HL-60/S4 (cell line): Measurements from ENCODE around the gene PROZ.

ENCODE experiments used
- in situ Hi-C: fragments of 300-500 bp; cut with MboI; formaldehyde crosslinking; loops from 2 replicates; pipeline ENCODE4 v1.14.3; 2022; ENCODE audit warnings: low sequenced_read_pairs

The PROZ gene

DNA sequence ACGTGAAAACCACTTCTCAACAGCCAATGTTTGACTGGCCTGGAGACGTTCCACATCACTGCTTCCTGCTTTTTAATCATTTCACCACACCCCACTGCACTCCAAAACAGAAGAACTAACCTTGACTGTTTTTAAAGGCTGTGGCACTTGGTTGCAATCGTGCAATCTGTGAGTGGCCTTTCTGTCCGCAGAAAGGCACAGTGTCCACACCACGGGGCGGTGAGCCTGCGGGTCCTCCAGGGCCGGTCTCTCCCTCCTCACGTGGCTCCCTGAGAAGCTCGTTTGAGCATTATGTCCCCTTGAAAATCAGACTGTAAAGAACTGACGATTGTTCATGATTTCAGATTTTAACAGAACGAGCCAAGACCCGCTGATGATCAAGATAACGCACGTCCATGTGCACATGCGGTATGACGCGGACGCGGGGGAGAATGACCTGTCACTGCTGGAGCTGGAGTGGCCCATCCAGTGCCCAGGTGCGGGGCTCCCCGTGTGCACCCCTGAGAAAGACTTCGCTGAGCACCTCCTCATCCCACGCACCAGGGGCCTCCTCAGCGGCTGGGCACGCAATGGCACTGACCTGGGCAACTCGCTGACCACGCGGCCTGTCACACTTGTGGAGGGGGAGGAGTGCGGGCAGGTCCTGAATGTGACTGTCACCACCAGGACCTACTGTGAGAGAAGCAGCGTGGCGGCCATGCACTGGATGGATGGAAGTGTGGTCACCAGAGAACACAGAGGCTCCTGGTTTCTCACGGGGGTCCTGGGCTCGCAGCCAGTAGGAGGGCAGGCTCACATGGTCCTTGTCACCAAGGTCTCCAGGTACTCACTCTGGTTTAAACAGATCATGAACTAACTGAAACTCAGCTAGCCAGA lies 13.0 kb downstream of the PROZ start:
- in situ Hi-C loops, result no loop called here

DNA sequence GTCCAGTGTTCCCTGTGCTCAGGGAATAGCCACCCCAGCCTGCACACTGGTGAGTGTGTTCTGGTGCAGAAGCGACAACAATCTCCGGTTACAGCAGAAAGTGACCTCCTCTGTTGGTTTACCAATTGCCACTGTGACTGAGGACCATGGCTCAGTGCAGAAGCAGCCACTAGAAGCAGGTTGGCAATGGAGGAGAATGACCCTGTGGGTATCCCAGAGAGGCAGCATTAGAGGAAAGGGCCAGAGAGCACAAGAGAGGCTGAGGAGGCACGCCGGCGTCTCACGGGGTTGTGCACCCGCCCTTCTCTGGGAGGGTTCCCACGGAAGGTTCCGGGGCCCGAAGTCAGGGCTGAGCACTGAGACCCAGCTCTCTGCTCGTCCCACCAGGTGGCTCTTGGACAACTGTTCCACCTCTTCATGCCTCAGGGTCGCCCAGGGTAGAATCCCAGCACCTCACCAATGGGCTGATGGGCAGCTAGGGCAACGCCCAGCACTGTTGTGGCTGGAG lies 14.0 kb downstream of the PROZ start:
- in situ Hi-C loops, result no loop called here

DNA sequence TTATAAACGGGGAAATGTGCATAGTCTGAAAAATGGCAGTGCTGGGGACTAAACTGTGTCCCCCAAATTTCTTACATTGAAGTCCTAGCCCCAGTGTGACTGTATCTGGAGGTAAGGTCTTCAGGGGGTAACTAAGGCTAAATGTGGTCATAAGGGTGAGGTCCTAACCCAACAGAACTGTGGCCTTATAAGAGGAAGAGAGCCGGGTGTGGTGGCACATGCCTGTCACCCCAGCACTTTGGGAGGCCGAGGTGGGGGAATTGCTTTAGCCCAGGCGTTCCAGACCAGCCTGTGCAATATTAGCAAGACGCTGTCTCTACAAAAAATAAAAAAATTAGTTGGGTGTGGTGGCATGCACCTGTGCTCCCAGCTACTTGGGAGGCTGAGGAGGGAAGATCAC lies 17.8 kb downstream of the PROZ start:
- in situ Hi-C loops, result no loop called here

DNA sequence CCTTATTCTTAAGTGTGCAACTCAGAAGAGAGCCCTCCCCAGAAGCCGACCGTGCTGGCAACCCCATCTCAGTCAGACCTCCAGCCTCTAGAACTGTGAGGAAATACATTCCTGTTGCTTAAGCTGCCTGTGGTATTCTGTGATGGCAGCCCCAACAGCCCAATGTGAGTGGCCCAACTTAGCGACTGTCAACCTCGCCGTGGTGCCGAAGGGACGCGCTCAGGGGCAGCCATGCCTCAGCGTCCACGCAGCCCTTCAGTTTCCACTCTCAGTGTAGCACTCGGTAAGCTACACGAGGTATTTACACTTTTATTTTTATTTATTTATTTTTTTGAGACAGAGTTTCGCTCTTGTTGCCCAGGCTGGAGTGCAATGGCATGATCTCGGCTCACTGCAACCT lies 18.4 kb downstream of the PROZ start:
- in situ Hi-C loops, result no loop called here

DNA sequence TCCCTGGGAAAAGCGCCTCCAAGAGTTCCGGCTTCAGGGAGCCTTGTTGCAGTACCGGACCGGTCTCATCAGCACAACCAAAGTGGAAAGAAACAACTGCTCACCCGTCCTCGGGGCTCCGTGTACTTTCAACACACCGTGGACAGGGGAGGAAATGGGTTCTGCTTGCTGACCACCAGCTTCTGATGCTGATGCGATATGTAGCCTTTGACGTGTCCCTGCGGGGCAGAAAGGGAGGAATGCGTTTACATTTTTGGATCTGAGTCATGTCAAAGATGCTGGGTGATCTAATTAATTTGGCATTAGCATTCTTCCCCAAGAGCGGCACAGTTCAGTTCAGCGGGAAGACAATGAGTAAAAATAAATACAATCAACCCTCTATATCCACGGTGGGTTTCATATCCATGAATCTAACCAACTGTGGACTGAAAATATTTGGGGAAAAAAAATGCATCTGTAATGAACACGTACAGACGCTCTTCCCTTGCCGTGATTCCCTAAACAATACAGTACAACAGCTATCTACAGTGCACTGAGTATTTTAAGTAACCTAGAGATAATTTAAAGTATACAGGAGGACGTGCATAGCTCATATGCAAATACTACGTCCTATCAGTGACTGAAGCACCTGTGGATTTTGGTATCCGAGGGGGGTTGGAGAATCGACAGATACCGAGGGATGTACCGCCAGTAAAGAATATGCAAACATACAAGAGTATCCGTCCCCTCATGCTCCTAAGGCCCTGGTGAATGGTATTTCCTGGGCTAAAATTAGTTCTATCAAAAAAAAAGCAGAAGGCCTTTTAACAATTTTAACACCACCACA lies 19.8 kb downstream of the PROZ start:
- in situ Hi-C loops, result no loop called here

DNA sequence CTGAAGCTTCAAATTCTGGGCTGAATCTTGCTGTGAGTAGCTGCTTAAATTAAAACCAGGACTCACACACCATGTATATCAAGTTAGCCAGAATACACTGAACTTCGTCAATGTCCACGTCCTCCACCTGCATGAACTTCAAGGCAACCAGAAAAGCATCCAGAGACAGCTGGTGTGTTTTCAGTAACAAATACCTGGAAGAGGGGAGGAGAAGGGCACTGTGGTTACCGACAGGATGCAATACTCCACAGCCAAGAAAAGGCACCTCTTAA lies 20.4 kb downstream of the PROZ start:
- in situ Hi-C loops, result no loop called here

DNA sequence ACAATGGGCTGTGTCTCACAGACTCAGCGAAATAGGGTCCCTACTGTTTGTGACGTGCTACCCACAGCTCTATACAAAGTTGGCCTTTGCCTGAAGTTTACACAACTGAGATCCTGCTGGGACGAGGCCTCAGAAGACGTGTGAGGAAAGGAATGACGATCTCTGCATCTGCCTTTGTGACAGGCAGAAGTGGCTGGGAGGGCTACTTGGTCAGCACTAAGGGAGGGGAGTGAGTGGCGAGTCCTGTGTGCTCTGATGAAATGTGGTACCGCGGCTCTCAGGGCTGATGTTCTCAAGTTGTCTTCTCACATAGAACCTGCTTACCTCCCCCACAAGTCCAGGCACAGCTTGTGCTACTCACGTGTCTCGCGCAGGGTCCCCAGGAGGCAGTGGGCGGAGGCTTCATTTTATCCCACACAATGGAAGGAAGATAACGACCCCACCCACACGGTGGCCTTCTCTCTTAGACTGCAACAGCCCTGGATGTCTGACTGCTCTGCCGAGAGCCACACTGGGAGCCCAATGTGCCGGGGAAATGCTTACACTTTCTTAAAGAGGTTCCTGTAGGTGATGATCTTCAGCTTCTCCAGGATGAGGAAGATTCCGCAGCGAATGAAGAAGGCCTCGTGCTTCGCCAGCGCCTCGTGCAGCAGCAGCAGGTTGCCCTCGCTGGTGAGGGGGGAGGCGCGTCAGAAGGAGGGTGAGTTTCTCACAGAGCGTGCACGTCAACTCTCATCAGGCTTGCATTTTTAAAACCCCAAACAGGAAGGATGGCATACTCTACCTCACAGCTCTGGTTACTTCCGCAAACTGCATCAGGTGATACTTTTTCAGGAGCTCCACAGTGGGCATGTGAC lies 21.2 kb downstream of the PROZ start:
- in situ Hi-C loops, result no loop called here

DNA sequence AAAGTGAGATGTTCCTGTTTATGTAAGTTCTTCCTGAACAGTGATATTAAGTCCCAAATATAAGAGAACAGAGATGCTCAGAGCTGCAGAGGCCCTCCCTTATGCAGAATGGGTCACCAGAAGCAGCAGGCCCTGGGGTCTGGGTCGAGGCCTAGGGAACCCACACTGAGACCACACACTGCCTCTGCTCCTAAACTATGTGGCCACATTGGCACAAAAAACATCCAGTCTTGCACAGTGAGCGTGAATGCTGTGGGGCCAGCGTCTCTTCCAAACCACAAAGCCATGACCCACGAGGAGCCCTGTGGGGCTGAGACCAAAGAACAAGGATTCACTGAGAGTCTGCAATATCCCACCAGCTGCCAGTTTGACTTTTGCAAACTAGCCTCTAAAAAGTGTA lies 23.6 kb downstream of the PROZ start:
- in situ Hi-C loops, result no loop called here

DNA sequence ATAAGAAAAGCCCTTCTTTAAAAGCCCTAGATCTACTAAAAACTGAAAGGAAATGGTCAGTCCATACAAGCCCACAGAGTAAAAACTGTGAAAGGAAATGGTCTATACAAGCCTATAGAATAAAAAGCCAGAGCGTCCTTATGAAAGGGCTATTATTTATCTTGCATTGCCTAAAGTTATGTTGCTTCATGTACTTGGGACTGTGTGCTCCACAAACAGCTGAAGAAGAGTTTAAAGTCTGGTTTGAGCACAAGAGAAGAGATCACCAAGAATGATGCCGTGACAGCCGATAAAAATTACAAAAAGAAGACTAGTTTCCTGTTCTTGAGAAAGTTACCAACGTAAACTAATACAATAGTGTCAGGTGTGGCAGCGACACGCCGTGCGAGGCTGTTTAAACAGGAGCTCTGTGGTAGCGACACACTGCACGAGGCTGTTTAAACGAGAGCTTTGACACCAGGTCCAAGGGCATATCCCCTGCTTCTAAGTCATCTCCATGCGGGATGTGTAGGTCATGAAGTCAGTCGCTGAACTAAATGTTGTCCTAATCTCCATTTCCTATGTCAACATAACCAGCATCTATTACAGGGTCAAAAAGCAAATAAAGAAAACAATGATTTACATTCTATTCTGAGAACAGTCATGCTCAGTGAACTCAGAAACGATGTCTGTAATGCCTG lies 25.1 kb downstream of the PROZ start:
- in situ Hi-C loops, result no loop called here

DNA sequence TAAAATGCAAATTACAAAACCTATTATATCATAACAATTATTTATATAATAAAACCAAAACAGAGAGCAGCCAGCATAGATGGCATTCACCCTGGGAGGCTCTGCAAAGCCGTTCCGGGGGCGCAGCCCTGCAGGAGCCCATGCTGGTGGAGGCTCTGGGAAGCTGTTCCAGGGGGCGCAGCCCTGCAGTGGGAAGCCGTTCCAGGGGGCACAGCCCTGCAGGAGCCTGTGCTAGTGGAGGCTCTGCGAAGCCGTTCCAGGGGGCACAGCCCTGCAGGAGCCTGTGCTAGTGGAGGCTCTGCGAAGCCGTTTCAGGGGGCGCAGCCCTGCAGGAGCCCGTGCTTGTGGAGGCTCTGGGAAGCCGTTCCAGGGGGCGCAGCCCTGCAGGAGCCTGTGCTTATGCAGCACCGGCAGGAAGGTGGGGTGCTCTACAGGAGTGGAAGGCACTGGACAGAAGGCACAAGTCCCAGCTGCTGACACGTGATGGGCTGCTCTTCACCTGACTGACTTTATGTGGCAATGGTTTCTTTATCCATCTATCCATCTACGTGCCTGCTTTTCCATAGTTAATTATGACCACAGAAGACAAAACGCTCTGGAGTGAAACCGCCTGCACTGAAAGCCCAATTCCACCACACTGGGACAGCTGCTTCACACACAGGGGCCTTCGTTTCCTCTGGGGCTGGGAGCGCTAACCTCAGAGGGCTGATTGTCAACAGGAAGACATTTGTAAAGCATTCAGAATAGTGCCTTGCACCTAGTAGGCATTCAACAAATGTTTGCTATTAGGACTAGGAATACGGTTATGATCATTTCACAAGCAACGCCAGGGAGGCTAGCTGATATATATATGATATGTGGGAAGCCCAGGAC lies 26.4 kb downstream of the PROZ start:
- in situ Hi-C loops, result no loop called here

DNA sequence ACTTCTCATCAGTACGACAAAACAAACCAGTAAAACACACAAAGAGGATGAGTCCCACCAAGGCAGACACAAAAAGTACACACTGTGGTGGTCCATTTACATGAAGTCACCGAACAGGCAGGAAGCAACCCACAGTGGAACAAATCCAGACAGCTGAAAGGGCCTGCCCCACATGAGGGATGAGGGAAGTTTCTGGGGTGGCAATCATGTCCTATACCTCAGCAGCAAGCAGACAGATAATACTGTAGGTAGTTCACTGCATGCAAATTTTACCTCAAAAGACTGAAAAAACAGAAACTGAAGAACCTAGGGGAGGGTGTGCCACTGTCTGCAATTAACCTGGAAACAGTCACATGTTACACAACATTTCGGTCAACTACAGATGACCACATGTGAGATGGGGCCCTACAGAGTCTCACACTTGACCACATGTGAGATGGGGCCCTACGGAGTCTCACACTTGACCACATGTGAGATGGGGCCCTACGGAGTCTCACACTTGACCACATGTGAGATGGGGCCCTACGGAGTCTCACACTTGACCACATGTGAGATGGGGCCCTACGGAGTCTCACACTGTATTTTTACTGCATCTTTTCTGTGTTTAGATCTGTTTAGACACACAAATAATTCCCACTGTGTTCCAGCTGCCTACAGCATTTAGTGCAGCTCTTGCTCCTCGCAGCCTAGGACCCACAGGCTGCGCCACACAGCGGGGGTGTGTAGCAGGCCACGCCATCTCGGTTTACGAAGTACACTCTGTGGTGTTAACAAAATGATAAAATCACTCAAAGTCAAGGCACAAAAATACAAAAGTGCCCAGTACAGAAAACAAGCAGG lies 27.8 kb downstream of the PROZ start:
- in situ Hi-C loops, result no loop called here

DNA sequence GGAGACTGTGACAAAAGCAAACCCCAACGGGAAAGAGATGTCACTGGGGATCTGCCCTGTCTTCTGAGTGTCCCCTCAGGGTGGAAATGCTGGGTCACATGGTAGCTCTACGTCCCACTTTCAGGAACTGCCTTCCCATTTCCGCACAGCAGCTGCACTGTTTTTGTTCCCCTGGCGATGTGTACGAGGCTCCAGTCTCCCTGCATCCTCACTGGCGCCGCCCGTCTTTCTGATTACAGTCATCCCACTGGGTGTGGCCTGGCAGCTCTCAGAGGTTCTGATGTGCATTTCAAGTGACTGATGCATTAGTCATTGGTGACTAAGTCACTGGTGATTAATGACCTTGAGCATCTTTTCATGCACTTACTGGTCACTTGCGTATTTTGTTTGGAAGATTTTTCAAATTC lies 28.8 kb downstream of the PROZ start:
- in situ Hi-C loops, result no loop called here

DNA sequence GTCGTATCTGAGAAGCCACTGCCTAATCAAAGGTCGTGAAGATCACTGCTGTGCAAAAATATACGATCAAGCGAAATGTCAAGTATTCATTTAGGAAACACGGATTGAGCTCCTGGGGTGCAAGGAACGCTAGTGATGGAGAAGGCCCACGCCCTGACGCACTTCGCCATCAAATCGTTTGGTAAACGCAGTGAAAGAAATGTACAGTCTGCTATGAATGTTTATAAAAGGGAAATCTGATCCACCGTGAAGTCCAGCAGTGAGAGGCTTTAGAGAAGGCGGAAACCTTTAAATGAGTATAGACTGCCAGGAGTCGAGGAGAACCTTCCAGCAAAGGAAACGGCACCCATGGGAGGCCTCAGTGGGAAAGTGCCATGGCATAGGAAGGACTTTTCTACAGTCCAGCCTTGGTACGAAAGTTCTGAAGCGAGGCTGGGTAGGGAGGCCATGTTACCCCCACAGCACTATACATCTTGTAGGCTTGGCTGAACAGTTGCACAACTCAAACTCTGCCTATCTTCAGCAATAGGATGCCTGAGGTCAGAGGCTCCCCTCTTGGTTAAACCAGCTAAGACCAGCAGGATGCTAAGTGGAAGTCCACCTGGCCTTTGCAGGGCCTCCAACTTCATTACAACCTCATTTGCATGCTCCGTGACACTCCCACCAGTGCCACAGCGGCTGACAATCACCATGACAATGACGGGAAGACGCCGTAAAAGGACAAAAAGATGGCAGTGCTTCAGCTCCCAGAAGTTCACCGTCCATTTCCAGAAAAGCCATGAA lies 29.6 kb downstream of the PROZ start:
- in situ Hi-C loops, result no loop called here

DNA sequence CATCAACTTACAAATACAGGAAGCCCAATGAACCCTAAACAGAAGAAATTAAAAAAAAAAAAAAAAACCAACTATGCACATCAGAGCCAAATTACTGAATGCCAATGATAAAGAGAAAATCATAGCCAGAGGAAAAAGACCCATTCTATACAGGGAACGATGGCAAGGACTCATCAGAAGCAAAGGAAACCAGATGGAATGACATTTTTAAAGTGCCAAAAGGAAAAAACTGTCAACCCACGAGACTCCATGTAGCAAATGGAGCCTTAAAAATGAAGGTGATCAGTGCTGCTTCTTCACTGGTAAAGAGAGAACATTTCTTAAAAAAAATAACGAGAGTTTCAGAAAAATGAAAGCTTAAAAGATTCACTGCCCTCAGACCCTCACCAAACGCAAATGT lies 31.7 kb downstream of the PROZ start:
- in situ Hi-C loops, result no loop called here

DNA sequence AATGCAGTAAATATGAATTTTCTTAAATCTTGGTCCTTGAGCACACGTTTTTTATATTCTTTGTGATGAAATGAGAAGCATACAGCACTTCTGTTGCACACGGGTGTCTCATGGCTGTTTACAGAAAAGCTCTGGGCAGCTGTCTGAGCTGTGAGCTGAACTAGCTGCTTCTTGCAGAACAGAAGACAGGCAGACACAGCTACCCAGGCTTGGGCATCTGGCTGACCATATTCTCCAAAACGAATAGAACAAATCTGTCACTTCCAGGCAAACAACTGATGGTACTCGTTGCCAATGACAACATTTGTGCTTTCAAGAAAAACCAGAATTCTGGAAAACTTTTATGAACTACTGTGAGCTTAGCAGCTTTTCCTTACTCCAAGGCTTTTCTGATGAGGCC lies 33.8 kb downstream of the PROZ start:
- in situ Hi-C loops, result no loop called here

DNA sequence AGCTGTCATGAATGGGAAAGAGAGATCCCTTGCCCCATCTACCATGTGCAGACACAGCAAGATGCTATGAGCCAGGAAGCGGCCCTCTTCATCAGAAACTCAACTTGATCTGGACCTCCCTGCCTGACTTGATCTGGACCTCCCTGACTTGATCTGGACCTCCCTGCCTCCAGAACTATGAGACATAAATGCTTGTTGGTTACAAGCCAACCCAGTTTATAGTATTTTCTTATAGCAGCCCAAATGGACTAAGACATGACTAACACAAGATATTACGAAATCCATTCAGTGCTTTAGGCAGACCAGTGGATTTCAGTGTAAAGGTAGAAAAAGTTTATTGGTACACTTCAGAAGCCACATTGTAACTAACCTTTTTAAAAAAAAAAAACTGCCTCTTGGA lies 34.5 kb downstream of the PROZ start:
- in situ Hi-C loops, result no loop called here

DNA sequence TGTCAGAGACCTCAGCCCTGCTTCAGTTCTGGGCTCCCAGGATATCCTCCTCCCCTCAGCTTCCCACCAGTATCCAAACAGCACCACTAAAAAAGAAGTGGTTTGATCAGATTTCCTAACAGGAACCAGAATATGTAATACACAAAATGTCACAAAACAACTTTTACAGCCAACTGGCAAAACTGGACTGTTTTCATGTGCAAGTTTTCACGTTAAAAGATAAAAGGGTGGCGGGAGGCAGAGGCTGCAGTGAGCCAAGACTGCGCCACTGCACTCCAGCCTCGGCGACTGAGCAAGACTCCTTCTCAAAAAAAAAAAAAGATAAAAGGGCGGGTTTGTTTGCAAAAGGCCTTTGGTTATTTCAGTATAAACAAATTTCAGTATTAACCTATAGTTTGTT lies 36.9 kb downstream of the PROZ start:
- in situ Hi-C loops, result no loop called here
